Activated CD8-positive, alpha-beta T cell treated with anti-CD3 and anti-CD28 coated beads for 36 hours (primary cell): ENCODE measurements around the gene KCNIP4. TPM values are rescaled to one million over a fixed set of nuclear protein-coding genes. Genes with fewer than 3 reads are reported as not detected.

Experiments
- ATAC-seq: fragments of 200-7000 bp; cut with Tn5 transposase; one replicate; pipeline ENCODE4 v1.10.0; 2021; ENCODE audit warnings: mild to moderate bottlenecking, moderate library complexity
- CTCF ChIA-PET: fragments of 350-600 bp; sonication (Branson Sonifier 250); formaldehyde crosslinking; loops from one replicate; lab custom pipeline; 2021; ENCODE audit warnings: antibody characterized with exemption; lab: Charles Lee
- POLR2A ChIA-PET: fragments of 350-600 bp; sonication (Branson Sonifier 250); formaldehyde crosslinking; loops from one replicate; lab custom pipeline; 2021; ENCODE audit warnings: antibody characterized with exemption; lab: Charles Lee
- DNase-seq: peaks from one replicate; pipeline ENCODE4 v3.0.0-alpha.2; 2020
- H3K27ac Mint-ChIP-seq: one replicate; pipeline ENCODE4 v1.8.0; 2021; ENCODE audit warnings: mild to moderate bottlenecking, mixed read lengths
- H3K27me3 Mint-ChIP-seq: one replicate; pipeline ENCODE4 v1.8.0; 2021; ENCODE audit warnings: mixed read lengths
- H3K36me3 Mint-ChIP-seq: one replicate; pipeline ENCODE4 v1.8.0; 2021; ENCODE audit warnings: low read depth, mixed read lengths
- H3K4me1 Mint-ChIP-seq: one replicate; pipeline ENCODE4 v1.8.0; 2021; ENCODE audit warnings: low read depth, mixed read lengths
- H3K4me3 Mint-ChIP-seq: one replicate; pipeline ENCODE4 v1.8.0; 2021; ENCODE audit warnings: mild to moderate bottlenecking, moderate library complexity, mixed read lengths
- H3K9me3 Mint-ChIP-seq: one replicate; pipeline ENCODE4 v1.8.0; 2021; ENCODE audit warnings: mixed read lengths
- intact Hi-C: fragments of 100-400 bp; cut with micrococcal nuclease; formaldehyde crosslinking; loops from one replicate; pipeline ENCODE4 v1.10.0; 2022
- total RNA-seq, 2 experiments: library from RNA; stranded (reverse); gene quantifications; one replicate each; pipeline ENCODE4 v1.2.3, GENCODE V29; 2021
- TF ChIP-seq, protein P1 (sequence below): fragments of 200-600 bp; IDR thresholded peaks from one replicate; pipeline ENCODE4 v1.8.0; 2022; ENCODE audit warnings: antibody characterized with exemption, mild to moderate bottlenecking

KCNIP4 gene
- total RNA-seq, 2 experiments from 2014 or later = not detected

DNA sequence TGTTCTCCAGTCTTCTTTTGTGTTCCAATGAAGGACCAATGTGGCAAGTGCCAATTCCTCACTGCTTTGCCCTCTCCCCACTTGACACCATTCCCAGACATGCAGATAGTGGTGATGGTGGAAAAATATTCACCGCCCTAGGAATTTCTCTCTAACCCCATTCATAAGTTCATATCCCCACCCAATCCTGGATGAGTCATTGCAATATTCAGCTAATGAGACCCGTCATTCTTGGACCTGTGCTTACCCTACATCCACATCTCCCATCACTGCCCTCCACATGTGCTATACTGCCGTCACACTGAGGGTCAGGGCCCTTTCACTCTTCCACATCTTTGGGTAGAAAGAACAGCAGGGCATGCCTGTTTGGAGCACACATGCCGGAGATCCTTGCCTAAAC, 199.2 kb downstream of the KCNIP4 start:
- CTCF ChIA-PET = interaction anchor here (1.5 kb wide), 1 partner anchor 18 kb away, joined by 3 read pairs; no protein-coding TSS in a partner anchor
- DNase-seq (no peak), ATAC-seq (no peak)
- intact Hi-C loops = no loop called here
- Mint-ChIP-seq H3K4me1 (no peaks in the 10 kb centered on the region), H3K27me3 (peaks cover 2% of the 10 kb centered on the region), H3K9me3 (no peaks in the 10 kb centered on the region), H3K27ac (no peak overlapping the region), H3K36me3 (no peaks in the 10 kb centered on the region), H3K4me3 (no peak overlapping the region)
- POLR2A ChIA-PET = no interaction called here
- TF ChIP-seq, protein P1, sequence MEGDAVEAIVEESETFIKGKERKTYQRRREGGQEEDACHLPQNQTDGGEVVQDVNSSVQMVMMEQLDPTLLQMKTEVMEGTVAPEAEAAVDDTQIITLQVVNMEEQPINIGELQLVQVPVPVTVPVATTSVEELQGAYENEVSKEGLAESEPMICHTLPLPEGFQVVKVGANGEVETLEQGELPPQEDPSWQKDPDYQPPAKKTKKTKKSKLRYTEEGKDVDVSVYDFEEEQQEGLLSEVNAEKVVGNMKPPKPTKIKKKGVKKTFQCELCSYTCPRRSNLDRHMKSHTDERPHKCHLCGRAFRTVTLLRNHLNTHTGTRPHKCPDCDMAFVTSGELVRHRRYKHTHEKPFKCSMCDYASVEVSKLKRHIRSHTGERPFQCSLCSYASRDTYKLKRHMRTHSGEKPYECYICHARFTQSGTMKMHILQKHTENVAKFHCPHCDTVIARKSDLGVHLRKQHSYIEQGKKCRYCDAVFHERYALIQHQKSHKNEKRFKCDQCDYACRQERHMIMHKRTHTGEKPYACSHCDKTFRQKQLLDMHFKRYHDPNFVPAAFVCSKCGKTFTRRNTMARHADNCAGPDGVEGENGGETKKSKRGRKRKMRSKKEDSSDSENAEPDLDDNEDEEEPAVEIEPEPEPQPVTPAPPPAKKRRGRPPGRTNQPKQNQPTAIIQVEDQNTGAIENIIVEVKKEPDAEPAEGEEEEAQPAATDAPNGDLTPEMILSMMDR = no peak

DNA sequence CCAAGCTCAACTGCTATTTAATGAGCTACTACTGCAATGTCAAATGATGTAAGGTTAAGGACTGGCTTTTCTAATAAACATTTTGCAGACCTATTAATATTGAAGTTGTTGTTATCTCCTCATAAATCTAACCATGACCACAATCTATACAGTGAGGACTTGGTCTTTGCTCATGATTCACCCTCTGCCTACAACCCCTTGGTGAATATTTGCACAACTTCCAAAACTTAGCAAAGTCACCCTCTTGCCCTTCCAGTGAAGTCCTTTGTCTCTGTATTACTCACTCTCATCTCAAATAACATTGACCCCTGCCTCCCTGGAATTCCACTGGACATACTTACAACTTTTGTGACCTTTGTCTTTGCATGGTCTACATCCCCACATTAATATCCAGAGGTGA, 204.5 kb downstream of the KCNIP4 start:
- ATAC-seq (no peak), DNase-seq (no peak)
- CTCF ChIA-PET = no interaction called here
- POLR2A ChIA-PET = no interaction called here
- TF ChIP-seq, protein P1 = no peak
- Mint-ChIP-seq H3K4me3 (no peak overlapping the region), H3K4me1 (no peaks in the 10 kb centered on the region), H3K27ac (no peak overlapping the region), H3K9me3 (no peaks in the 10 kb centered on the region), H3K27me3 (no peaks in the 10 kb centered on the region), H3K36me3 (no peaks in the 10 kb centered on the region)
- intact Hi-C loops = no loop called here

DNA sequence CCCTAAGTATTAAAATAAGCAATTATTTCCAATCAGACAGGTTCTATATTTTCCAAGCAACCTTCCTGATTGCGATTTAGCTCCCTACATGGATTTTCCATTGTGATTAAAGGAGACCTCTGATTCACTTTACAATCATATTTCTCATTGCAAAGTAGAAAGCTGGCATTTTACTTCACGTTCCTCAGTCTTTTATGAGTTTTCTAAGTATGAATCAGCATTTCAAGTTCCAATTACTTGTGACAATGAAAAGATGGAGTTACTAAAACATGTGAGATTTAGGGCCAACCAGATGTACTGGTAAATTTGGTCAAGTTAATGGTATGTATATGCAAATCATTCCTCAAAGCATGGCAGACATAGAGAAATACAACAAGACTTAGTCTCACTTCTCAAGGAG, 206.2 kb downstream of the KCNIP4 start:
- POLR2A ChIA-PET = no interaction called here
- DNase-seq (no peak), ATAC-seq (no peak)
- intact Hi-C loops = no loop called here
- Mint-ChIP-seq H3K9me3 (no peaks in the 10 kb centered on the region), H3K36me3 (no peaks in the 10 kb centered on the region), H3K27ac (no peak overlapping the region), H3K27me3 (no peaks in the 10 kb centered on the region), H3K4me1 (no peaks in the 10 kb centered on the region), H3K4me3 (no peak overlapping the region)
- TF ChIP-seq, protein P1 = no peak
- CTCF ChIA-PET = no interaction called here

DNA sequence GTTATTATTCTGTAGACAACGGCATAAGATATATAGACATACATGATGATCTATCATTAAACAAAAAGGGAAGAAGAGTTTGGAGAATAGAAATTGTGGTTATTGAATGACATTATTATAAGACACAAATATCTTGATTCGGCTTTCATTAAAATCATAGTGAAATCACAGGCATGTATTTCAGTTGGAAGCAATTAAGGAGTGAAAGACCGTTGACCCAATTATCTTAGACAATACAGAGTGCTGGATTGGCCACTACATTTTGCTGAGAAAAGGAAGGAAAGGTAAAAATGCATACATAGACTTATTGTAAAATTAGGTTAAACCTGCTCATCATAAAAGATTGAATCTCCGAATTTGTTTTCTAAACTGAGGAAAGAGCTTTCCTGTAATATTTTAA, 209.8 kb downstream of the KCNIP4 start:
- no peak overlapping the region for H3K27ac Mint-ChIP-seq
- POLR2A ChIA-PET = no interaction called here
- H3K36me3 Mint-ChIP-seq = no peaks in the 10 kb centered on the region
- no peaks in the 10 kb centered on the region for H3K9me3 Mint-ChIP-seq
- H3K27me3 Mint-ChIP-seq = no peaks in the 10 kb centered on the region
- CTCF ChIA-PET = no interaction called here
- intact Hi-C loops = no loop called here
- DNase-seq (no peak), ATAC-seq (no peak)
- no peak overlapping the region for H3K4me3 Mint-ChIP-seq
- H3K4me1 Mint-ChIP-seq = no peaks in the 10 kb centered on the region
- TF ChIP-seq, protein P1 = no peak

DNA sequence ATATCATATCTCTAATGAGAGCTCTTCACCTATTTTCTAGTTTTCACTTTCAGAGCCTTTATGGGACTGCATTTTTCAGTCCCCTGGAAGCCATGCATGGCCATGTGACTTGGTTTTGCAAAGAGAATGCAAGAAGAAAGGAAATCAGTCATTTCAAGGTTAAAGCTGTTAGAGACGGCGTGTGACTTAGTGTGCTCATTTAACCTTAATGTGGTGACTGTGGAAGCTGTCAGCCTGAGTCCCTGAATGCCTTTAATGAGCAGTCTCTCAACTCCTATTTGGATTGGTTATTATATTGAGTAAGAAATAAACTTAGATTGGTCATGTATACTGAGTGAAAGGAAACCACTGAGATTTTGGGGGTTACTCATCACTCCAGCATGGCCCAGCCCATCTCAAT, 212.7 kb downstream of the KCNIP4 start:
- POLR2A ChIA-PET = no interaction called here
- TF ChIP-seq, protein P1 = no peak
- H3K4me1 Mint-ChIP-seq = no peaks in the 10 kb centered on the region
- DNase-seq (no peak), ATAC-seq (no peak)
- no peak overlapping the region for H3K4me3 Mint-ChIP-seq
- no peaks in the 10 kb centered on the region for H3K9me3 Mint-ChIP-seq
- H3K27ac Mint-ChIP-seq = no peak overlapping the region
- intact Hi-C loops = no loop called here
- H3K27me3 Mint-ChIP-seq = no peaks in the 10 kb centered on the region
- CTCF ChIA-PET = no interaction called here
- H3K36me3 Mint-ChIP-seq = no peaks in the 10 kb centered on the region
